ENCODE results near the gene SPG7.

- TF ChIP-seq ZNF138 (CRISPR knock-in tag; conservative IDR thresholded peaks at IDR 0.05) (no peak), CTCF (IDR thresholded peaks at IDR 0.05) (no peak), FOXP1 (CRISPR knock-in tag; IDR thresholded peaks at IDR 0.05; ENCODE audit: borderline replicate concordance) (no peak), USF2 (CRISPR knock-in tag; IDR thresholded peaks at IDR 0.05) (no peak), ATF6 (CRISPR knock-in tag; IDR thresholded peaks at IDR 0.05) (no peak), ZNF121 (CRISPR knock-in tag; IDR thresholded peaks at IDR 0.05) (peak; percentile 78), ZSCAN18 (CRISPR knock-in tag; IDR thresholded peaks at IDR 0.05) (no peak), HMGA2 (CRISPR knock-in tag; IDR thresholded peaks at IDR 0.05) (no peak), E2F1 (CRISPR knock-in tag; IDR thresholded peaks at IDR 0.05) (no peak)
These were observed 41.0 kb downstream of the SPG7 start for GRCh38 chr16:89549007-89549700.

All from WTC11 (cell line).